ENCODE results near the gene KCNH5. TPM values are rescaled to one million over a fixed set of nuclear protein-coding genes. Genes with fewer than 3 reads are reported as not detected.
"Not testable (repeated sequence)": the region's sequence is repeated elsewhere in the genome, so short reads cannot be mapped to it uniquely, and the experiment has no call there.

The KCNH5 gene
- total RNA-seq, 2 donors from 2014 or later: not detected

DNA sequence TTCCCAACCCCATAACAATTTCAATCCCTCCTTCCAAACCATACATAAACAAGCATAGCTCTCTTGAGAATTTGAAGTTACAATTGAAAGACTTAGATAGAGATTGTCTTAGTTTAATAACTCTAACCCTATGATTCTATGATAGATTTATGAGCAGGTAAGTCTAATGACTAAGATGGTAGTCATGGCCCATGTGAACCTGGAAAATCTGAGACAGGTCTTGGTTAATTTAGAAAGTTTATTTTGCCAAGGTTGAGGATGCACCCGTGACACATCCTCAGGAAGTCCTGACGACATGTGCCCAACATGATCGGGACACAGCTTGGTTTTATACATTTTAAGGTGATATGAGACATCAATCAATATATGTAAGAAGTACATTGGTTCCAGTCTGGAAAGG lies 248.8 kb downstream of the KCNH5 start:
- Histone ChIP-seq H3K4me1 (no peaks in the 10 kb centered on the region), H3K27ac (no peak overlapping the region), H3K36me3 (replicated peaks in 1 of 2; ENCODE audit: insufficient read depth in 1 of 2, low read depth in 2 of 2) (no peaks in the 10 kb centered on the region), H3K9me3 (no peaks in the 10 kb centered on the region), H3K27me3 (no peaks in the 10 kb centered on the region), H3K4me3 (no peak overlapping the region)
- DNase-seq: no peak
- WGBS, 2 donors: 73 to 77% methylated on average over 3 of the region's 3 CpGs
- no peak for TF ChIP-seq POLR2A (IDR thresholded peaks at IDR 0.05)
- TF ChIP-seq, protein P1, sequence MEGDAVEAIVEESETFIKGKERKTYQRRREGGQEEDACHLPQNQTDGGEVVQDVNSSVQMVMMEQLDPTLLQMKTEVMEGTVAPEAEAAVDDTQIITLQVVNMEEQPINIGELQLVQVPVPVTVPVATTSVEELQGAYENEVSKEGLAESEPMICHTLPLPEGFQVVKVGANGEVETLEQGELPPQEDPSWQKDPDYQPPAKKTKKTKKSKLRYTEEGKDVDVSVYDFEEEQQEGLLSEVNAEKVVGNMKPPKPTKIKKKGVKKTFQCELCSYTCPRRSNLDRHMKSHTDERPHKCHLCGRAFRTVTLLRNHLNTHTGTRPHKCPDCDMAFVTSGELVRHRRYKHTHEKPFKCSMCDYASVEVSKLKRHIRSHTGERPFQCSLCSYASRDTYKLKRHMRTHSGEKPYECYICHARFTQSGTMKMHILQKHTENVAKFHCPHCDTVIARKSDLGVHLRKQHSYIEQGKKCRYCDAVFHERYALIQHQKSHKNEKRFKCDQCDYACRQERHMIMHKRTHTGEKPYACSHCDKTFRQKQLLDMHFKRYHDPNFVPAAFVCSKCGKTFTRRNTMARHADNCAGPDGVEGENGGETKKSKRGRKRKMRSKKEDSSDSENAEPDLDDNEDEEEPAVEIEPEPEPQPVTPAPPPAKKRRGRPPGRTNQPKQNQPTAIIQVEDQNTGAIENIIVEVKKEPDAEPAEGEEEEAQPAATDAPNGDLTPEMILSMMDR (IDR thresholded peaks at IDR 0.05): no peak
- intact Hi-C loops (cut with DNase I): no loop called here
- no peak for ATAC-seq

DNA sequence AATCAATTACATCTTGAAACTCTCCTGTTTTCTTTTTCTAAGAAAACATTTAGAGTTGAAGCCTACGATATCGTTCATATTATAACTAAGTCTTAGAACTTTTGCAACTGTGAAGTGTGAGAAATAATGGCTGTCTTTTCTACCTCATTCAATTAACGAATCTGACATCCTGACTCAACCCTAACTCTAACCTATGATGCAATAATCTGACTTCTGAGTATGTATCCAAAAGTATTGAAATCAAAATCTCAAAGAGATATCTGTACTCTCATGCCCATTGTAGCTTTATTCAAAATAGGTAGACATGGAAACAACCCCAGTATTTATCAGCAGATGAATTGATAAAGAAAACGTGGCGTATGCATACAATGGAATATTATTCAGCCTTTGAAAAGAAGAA lies 252.7 kb downstream of the KCNH5 start:
- WGBS, 2 donors: 63 to 68% methylated on average over 5 of the region's 5 CpGs
- no peak overlapping the region for H3K27ac ChIP-seq
- H3K4me1 ChIP-seq: no peaks in the 10 kb centered on the region
- H3K4me3 ChIP-seq: no peak overlapping the region
- no peak for ATAC-seq
- TF ChIP-seq, protein P1 (IDR thresholded peaks at IDR 0.05): no peak
- no peak for TF ChIP-seq POLR2A (IDR thresholded peaks at IDR 0.05)
- DNase-seq: no peak
- no peaks in the 10 kb centered on the region for H3K9me3 ChIP-seq
- H3K27me3 ChIP-seq: no peaks in the 10 kb centered on the region
- intact Hi-C loops (cut with DNase I): no loop called here
- no peaks in the 10 kb centered on the region for H3K36me3 ChIP-seq (replicated peaks in 1 of 2; ENCODE audit: insufficient read depth in 1 of 2, low read depth in 2 of 2)

DNA sequence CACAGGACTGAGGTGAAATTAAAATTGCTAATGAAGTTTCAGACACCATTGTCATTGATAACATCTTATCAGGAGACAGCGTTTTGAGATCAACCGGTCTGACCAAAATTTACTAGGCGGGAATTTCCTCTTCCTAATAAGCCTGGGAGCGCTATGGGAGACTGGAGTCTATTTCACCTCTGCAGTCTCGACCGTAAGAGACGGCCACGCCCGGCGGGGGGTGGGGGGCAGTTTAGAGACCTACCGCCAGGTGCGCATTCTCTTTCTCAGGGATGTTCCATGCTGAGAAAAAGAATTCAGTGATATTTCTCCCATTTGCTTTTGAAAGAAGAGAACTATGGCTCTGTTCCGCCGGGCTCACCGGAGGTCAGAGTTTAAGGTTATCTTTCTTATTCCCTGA lies 263.9 kb downstream of the KCNH5 start:
- ATAC-seq; DNase-seq; H3K36me3 ChIP-seq (replicated peaks in 1 of 2; ENCODE audit: insufficient read depth in 1 of 2, low read depth in 2 of 2); H3K4me3 ChIP-seq; H3K27me3 ChIP-seq; H3K27ac ChIP-seq; intact Hi-C loops (cut with DNase I); H3K4me1 ChIP-seq: not testable (repeated sequence)
- 62 to 64% methylated on average over 15 of the region's 15 CpGs for WGBS, 2 donors
- H3K9me3 ChIP-seq: peaks cover 0 to 10% (median 0%) of the 10 kb centered on the region in 3 donors

DNA sequence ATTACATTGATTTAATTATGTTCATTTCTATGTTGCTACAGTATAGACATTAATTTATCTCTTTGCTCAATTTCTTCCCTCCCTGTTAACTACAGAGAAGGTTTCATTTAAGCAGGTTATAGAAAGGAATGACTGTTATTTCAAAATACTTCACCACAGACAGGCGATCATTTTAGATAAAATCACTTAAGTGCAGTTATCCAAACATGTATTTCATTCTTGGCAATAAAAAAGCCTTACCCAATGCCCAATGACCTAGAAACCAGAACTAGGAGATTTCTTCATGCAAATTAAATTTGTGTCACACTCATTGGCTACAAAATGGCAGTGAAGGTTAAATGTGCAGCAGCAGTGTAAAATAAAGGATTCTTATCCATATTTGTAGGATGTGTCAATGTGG lies 266.4 kb downstream of the KCNH5 start:
- DNase-seq (no peak), ATAC-seq (no peak)
- TF ChIP-seq, protein P1 (IDR thresholded peaks at IDR 0.05): no peak
- no peak for TF ChIP-seq POLR2A (IDR thresholded peaks at IDR 0.05)

DNA sequence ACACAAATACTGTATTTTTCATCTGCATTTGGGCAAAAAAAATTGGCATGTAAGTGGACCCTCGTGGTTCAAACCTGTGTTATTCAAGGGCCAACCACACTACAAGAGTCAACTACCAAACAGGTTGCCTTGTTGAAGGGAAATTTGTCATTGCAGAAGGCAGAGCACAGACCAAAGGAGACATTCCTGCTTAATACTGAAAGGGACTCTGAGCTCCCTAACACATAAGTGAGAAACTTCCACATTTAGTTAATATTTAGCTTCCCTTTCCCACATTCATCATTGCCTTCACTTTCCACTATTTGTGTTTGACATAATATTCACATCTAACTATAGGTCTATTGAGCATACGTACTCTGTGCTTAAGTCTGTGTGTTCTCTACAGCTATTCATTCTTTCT lies 266.9 kb downstream of the KCNH5 start:
- Histone ChIP-seq H3K36me3 (replicated peaks in 1 of 2; ENCODE audit: insufficient read depth in 1 of 2, low read depth in 2 of 2) (no peaks in the 10 kb centered on the region), H3K4me3 (no peak overlapping the region), H3K9me3 (peaks cover 0 to 10% (median 0%) of the 10 kb centered on the region in 3 donors), H3K27ac (no peak overlapping the region), H3K27me3 (no peaks in the 10 kb centered on the region), H3K4me1 (no peaks in the 10 kb centered on the region)
- 10 to 23% methylated on average over 2 of the region's 2 CpGs for WGBS, 2 donors
- DNase-seq: no peak
- intact Hi-C loops (cut with DNase I): no loop called here
- ATAC-seq: no peak
- TF ChIP-seq, protein P1 (IDR thresholded peaks at IDR 0.05): no peak
- TF ChIP-seq POLR2A (IDR thresholded peaks at IDR 0.05): no peak

More for the DNA sequence above, 266.4 kb downstream of the KCNH5 start:
- Histone ChIP-seq H3K27me3 (no peaks in the 10 kb centered on the region), H3K27ac (no peak overlapping the region), H3K4me1 (no peaks in the 10 kb centered on the region), H3K36me3 (replicated peaks in 1 of 2; ENCODE audit: insufficient read depth in 1 of 2, low read depth in 2 of 2) (no peaks in the 10 kb centered on the region), H3K4me3 (no peak overlapping the region), H3K9me3 (peaks cover 0 to 10% (median 0%) of the 10 kb centered on the region in 3 donors)
- 6 to 12% methylated on average over 1 of the region's 1 CpG for WGBS, 2 donors
- intact Hi-C loops (cut with DNase I): no loop called here

Data from body of pancreas (tissue), 4 donors.